Small intestine (tissue), 7 donors: ENCODE data around the gene XYLT1. TPM values are rescaled to one million over a fixed set of nuclear protein-coding genes. Genes with fewer than 3 reads are reported as not detected.

Experiments
- DNase-seq, 2 donors: peaks; one replicate each; pipeline versions ENCODE4 v3.0.0 to v3.0.0-alpha.2; 2013
- FAIRE-seq: peaks from 2 replicates; lab custom pipeline; 2012; peaks lifted over from hg19 to GRCh38; lab: Jason Lieb, UNC
- H3K27ac ChIP-seq, 3 donors: one replicate each; pipeline ENCODE4 v1.5.1; 2013; ENCODE audit warnings: low read length in 2 of 3, mild to moderate bottlenecking in 2 of 3, control low read depth in 1 of 3, inconsistent platforms in 1 of 3, low read depth in 1 of 3, moderate library complexity in 1 of 3
- H3K27me3 ChIP-seq, 3 donors: one replicate each; pipeline ENCODE4 v1.6.1; 2013; ENCODE audit warnings: low read length in 3 of 3, inconsistent platforms in 1 of 3; ENCODE audit not compliant: control insufficient read depth in 3 of 3, insufficient read depth in 3 of 3
- H3K36me3 ChIP-seq, 3 donors: one replicate each; pipeline ENCODE4 v1.6.1; 2013; ENCODE audit warnings: low read length in 3 of 3, inconsistent platforms in 1 of 3, low read depth in 1 of 3, mild to moderate bottlenecking in 1 of 3, moderate library complexity in 1 of 3; ENCODE audit not compliant: control insufficient read depth in 3 of 3, insufficient read depth in 2 of 3
- H3K4me1 ChIP-seq, 3 donors: one replicate each; pipeline ENCODE4 v1.6.1; 2013; ENCODE audit warnings: low read length in 2 of 3, inconsistent platforms in 1 of 3, low read depth in 1 of 3, mild to moderate bottlenecking in 1 of 3, moderate library complexity in 1 of 3; ENCODE audit not compliant: control insufficient read depth in 3 of 3, insufficient read depth in 2 of 3
- H3K4me3 ChIP-seq, 3 donors: one replicate each; pipeline ENCODE4 v1.5.1; 2013; ENCODE audit warnings: low read length in 3 of 3, control low read depth in 1 of 3, inconsistent platforms in 1 of 3, low read depth in 1 of 3, mild to moderate bottlenecking in 1 of 3, moderate library complexity in 1 of 3
- H3K9me3 ChIP-seq, 2 donors: one replicate each; pipeline ENCODE4 v1.6.1; 2013; ENCODE audit warnings: low read depth in 1 of 2, low read length in 1 of 2; ENCODE audit not compliant: control insufficient read depth in 2 of 2, insufficient read depth in 1 of 2
- WGBS, 3 donors: extraction: QIAGEN DNeasy Blood & Tissue Kit; methylation state at CpG; one replicate each; pipeline ENCODE4 v1.1.7; 2013; 5-methylcytosine and 5-hydroxymethylcytosine counted together
- polyA plus RNA-seq, 4 donors: library from polyadenylated mRNA; stranded (reverse) in 3 of 4; unstranded in 1 of 4; fragments of 200-250 nt in 3 of 4; fragments of 120-200 nt in 1 of 4; gene quantifications; one replicate each; pipeline versions ENCODE4 v1.2.1 to v1.2.3, GENCODE V29; 2013
- donor health status: healthy with polysubstance abuse.
- donor health status: control.
- donor health status: control.
- donor health status: Bipolar disorder and iron deficiency.
- donor health status: healthy.

The XYLT1 gene
- polyA plus RNA-seq, 4 donors: 1.9 to 11.2 (median 4.1) TPM

GRCh38 chr16:17373533-17373932 lies 97.2 kb downstream of the XYLT1 start:
- Histone ChIP-seq H3K4me3 (no peak overlapping the region), H3K9me3 (no peaks in the 10 kb centered on the region), H3K27ac (no peak overlapping the region), H3K4me1 (peaks cover 2 to 24% (median 20%) of the 10 kb centered on the region in 3 donors), H3K27me3 (no peaks in the 10 kb centered on the region), H3K36me3 (no peaks in the 10 kb centered on the region)
- FAIRE-seq (no peak), DNase-seq (no peak)
- WGBS, 3 donors: 96 to 98% (median 97%) methylated on average over 3 of the region's 3 CpGs

- Histone ChIP-seq H3K36me3 (no peaks in the 10 kb centered on the region), H3K4me1 (peaks cover 2 to 24% (median 20%) of the 10 kb centered on the region in 3 donors), H3K27me3 (no peaks in the 10 kb centered on the region), H3K27ac (no peak overlapping the region), H3K4me3 (no peak overlapping the region), H3K9me3 (no peaks in the 10 kb centered on the region)
- WGBS, 3 donors: 87 to 93% (median 90%) methylated on average over 5 of the region's 5 CpGs
- FAIRE-seq: no peak
- no peak for DNase-seq
These were observed 98.4 kb downstream of the XYLT1 start for GRCh38 chr16:17372386-17372785.

- FAIRE-seq: no peak
- Histone ChIP-seq H3K4me1 (peaks cover 2 to 24% (median 20%) of the 10 kb centered on the region in 3 donors), H3K4me3 (no peak overlapping the region), H3K27me3 (no peaks in the 10 kb centered on the region), H3K27ac (peak overlapping the region in 1 of 3 donors; percentile 50), H3K36me3 (no peaks in the 10 kb centered on the region), H3K9me3 (no peaks in the 10 kb centered on the region)
- 59 to 82% (median 81%) methylated on average over 2 of the region's 2 CpGs for WGBS, 3 donors
- no peak for DNase-seq
These were observed 99.5 kb downstream of the XYLT1 start for GRCh38 chr16:17371299-17371698.

- peak overlapping the region in 2 of 3 donors; percentile 30 to 50 for H3K27ac ChIP-seq
- H3K4me3 ChIP-seq: no peak overlapping the region
- 19 to 46% (median 28%) methylated on average over 4 of the region's 4 CpGs for WGBS, 3 donors
- no peaks in the 10 kb centered on the region for H3K36me3 ChIP-seq
- FAIRE-seq (no peak), DNase-seq (peak; percentile 62 to 71)
- no peaks in the 10 kb centered on the region for H3K27me3 ChIP-seq
- H3K4me1 ChIP-seq: peaks cover 2 to 20% (median 19%) of the 10 kb centered on the region in 3 donors
- no peaks in the 10 kb centered on the region for H3K9me3 ChIP-seq
These were observed 100.0 kb downstream of the XYLT1 start for GRCh38 chr16:17370731-17371285.

- no peak for DNase-seq
- FAIRE-seq: no peak
- Histone ChIP-seq H3K4me1 (peaks cover 2 to 19% (median 14%) of the 10 kb centered on the region in 3 donors), H3K27me3 (no peaks in the 10 kb centered on the region), H3K9me3 (no peaks in the 10 kb centered on the region), H3K4me3 (no peak overlapping the region), H3K36me3 (no peaks in the 10 kb centered on the region), H3K27ac (peak overlapping the region; percentile 27 to 85 (median 30))
- WGBS, 3 donors: 74 to 85% (median 79%) methylated on average over 13 of the region's 13 CpGs
These were observed 100.5 kb downstream of the XYLT1 start for GRCh38 chr16:17370223-17370707.

- H3K4me3 ChIP-seq: no peak overlapping the region
- 43 to 69% (median 51%) methylated on average over 14 of the region's 14 CpGs for WGBS, 3 donors
- peaks cover 2 to 19% (median 14%) of the 10 kb centered on the region in 3 donors for H3K4me1 ChIP-seq
- FAIRE-seq: no peak
- DNase-seq: peak in 1 of 2 donors; percentile 59
- H3K27ac ChIP-seq: peak overlapping the region in 2 of 3 donors; percentile 27 to 85
- H3K36me3 ChIP-seq: no peaks in the 10 kb centered on the region
- no peaks in the 10 kb centered on the region for H3K9me3 ChIP-seq
- no peaks in the 10 kb centered on the region for H3K27me3 ChIP-seq
These were observed 101.1 kb downstream of the XYLT1 start for GRCh38 chr16:17369421-17370222.

- no peak for FAIRE-seq
- H3K9me3 ChIP-seq: no peaks in the 10 kb centered on the region
- H3K4me1 ChIP-seq: peaks cover 2 to 20% (median 14%) of the 10 kb centered on the region in 3 donors
- DNase-seq: no peak
- no peak overlapping the region for H3K4me3 ChIP-seq
- no peaks in the 10 kb centered on the region for H3K27me3 ChIP-seq
- 56 to 89% (median 80%) methylated on average over 5 of the region's 5 CpGs for WGBS, 3 donors
- no peaks in the 10 kb centered on the region for H3K36me3 ChIP-seq
- peak overlapping the region in 1 of 3 donors; percentile 85 for H3K27ac ChIP-seq
These were observed 101.8 kb downstream of the XYLT1 start for GRCh38 chr16:17368951-17369350.

- Histone ChIP-seq H3K4me3 (no peak overlapping the region), H3K27ac (peak overlapping the region in 1 of 3 donors; percentile 64), H3K27me3 (no peaks in the 10 kb centered on the region), H3K9me3 (no peaks in the 10 kb centered on the region), H3K4me1 (peaks cover 2 to 21% (median 14%) of the 10 kb centered on the region in 3 donors), H3K36me3 (no peaks in the 10 kb centered on the region)
- no peak for FAIRE-seq
- no peak for DNase-seq
- WGBS, 3 donors: 65 to 74% (median 70%) methylated on average over 3 of the region's 3 CpGs
These were observed 102.3 kb downstream of the XYLT1 start for GRCh38 chr16:17368446-17368845.
